ENCODE results near the gene FRMD8.

GRCh38 chr11:65419772-65420481, 33.5 kb downstream of the FRMD8 start:
- TF ChIP-seq EZH2 (IDR thresholded peaks at IDR 0.05; ENCODE audit: borderline replicate concordance, low read depth, low read length, poor library complexity, severe bottlenecking) (no peak), CTCF (conservative IDR thresholded peaks at IDR 0.05; ENCODE audit: low read depth, low read length) (no peak)

Measured in A673 (cell line).